Measurements from ENCODE around the gene PCNX3. TPM values are rescaled to one million over a fixed set of nuclear protein-coding genes. Genes with fewer than 3 reads are reported as not detected.

Gene PCNX3
- total and polyA plus RNA-seq, 2 of the 13 experiments (the other 11 are each of a cell fraction or from before 2014, with no cell fraction given), result 16.2 to 23.0 TPM

- FAIRE-seq (no peak), DNase-seq (ENCODE audit: low spot score) (no peak), ATAC-seq (no peak)
- BruUV-seq (replicated peaks), result no TSS peak
- H4K20me1 ChIP-seq (ENCODE audit: insufficient read depth, low read length), result no peaks in the 10 kb centered on the region
- H3K9ac ChIP-seq (ENCODE audit: insufficient read depth, low read depth, low read length), result no peak overlapping the region
- WGBS (ENCODE audit: low lambda C conversion rate), result 84% methylated on average over 3 of the region's 3 CpGs
- no peaks in the 10 kb centered on the region for H3K9me3 ChIP-seq (ENCODE audit: low read length)
- 0 out of 5 replicates have a peak, but pooled peaks cover 0 to 4% of the 10 kb centered on the region in 2 experiments for H3K36me3 ChIP-seq (replicated peaks in 1 of 2; ENCODE audit: control insufficient read depth in 1 of 2, insufficient read depth in 2 of 2, low read length in 2 of 2)
- no peak overlapping the region for H3K4me2 ChIP-seq (ENCODE audit: low read depth, low read length)
- H2AFZ ChIP-seq (ENCODE audit: low read length), result no peak overlapping the region
- H3K27ac ChIP-seq (ENCODE audit: extremely low read length, insufficient read depth, low read length), result no peak overlapping the region
- no peak overlapping the region for H3K4me3 ChIP-seq (replicated peaks in 1 of 3; ENCODE audit: insufficient read depth in 1 of 3, low read depth in 2 of 3, low read length in 3 of 3)
- H3K27me3 ChIP-seq (ENCODE audit: control insufficient read depth in 1 of 2, insufficient read depth in 2 of 2, low read length in 2 of 2), result no peaks in the 10 kb centered on the region
- peaks cover 35% of the 10 kb centered on the region for H3K4me1 ChIP-seq (ENCODE audit: insufficient read depth, low read length)
- peaks cover 1% of the 10 kb centered on the region for H3K79me2 ChIP-seq (ENCODE audit: insufficient read depth, low read length)
- POLR2A ChIA-PET, result interaction anchor here (1.8 kb wide), 1 partner anchor 11 kb away, joined by 5 read pairs; the partner anchor contains the start of gene ZNRD2
- CTCF ChIA-PET (ENCODE audit: low intra/inter-chr PET ratio, low total read pairs), result no interaction called here
- intact Hi-C loops (cut with micrococcal nuclease; ENCODE audit: unreplicated experiment) (no loop called here), in situ Hi-C loops (cut with HindIII; ENCODE audit: extremely low pct_ligation_motif_present, low pct_unique_long_range_greater_than_20kb) (no loop called here)
- TF ChIP-seq ZNF414 (CRISPR knock-in tag; IDR thresholded peaks at IDR 0.05) (no peak), ZFP1 (CRISPR knock-in tag; IDR thresholded peaks at IDR 0.05) (no peak), RFXAP (CRISPR knock-in tag; IDR thresholded peaks at IDR 0.05; ENCODE audit: borderline replicate concordance) (no peak), SMAD1 (CRISPR knock-in tag; IDR thresholded peaks at IDR 0.05; ENCODE audit: borderline replicate concordance, low read depth) (no peak), CBX1 (IDR thresholded peaks at IDR 0.05; ENCODE audit: low read depth) (no peak), TFDP1 (CRISPR knock-in tag; IDR thresholded peaks at IDR 0.05; ENCODE audit: borderline replicate concordance) (no peak), ZNF350 (CRISPR knock-in tag; IDR thresholded peaks at IDR 0.05; ENCODE audit: borderline replicate concordance, low read depth) (no peak), ZNF235 (CRISPR knock-in tag; IDR thresholded peaks at IDR 0.05; ENCODE audit: borderline replicate concordance) (no peak), RFXANK (CRISPR knock-in tag; IDR thresholded peaks at IDR 0.05) (no peak), ZNF496 (CRISPR knock-in tag; IDR thresholded peaks at IDR 0.05; ENCODE audit: insufficient replicate concordance) (no peak), SNRNP70 (IDR thresholded peaks at IDR 0.05; ENCODE audit: low read depth, low read length) (no peak), RERE (CRISPR knock-in tag; IDR thresholded peaks at IDR 0.05; ENCODE audit: low read depth) (no peak), ZNF800 (CRISPR knock-in tag; IDR thresholded peaks at IDR 0.05) (no peak)
- TF ChIP-seq, protein P1, sequence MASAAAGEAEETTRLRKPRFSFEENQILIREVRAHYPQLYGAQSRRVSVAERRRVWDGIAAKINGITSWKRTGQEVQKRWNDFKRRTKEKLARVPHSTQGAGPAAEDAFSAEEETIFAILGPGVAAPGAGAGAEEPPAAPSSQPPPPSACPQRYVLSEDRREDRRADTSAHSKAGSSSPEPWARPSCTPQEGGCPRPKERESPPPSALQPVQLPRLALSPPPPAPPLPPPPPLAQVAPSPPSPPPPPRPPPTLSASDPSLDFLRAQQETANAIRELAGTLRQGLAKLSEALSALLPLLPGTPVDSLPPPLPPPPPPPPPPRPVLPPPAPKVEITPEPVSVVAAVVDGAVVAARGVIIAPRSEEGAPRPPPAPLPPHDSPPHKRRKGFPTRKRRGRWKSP (CRISPR knock-in tag; IDR thresholded peaks at IDR 0.05), result no peak
Observed at GRCh38 chr11:65581928-65582327, 33.6 kb upstream of the PCNX3 start.
